Measurements from ENCODE around the gene TCTN1. TPM values are rescaled to one million over a fixed set of nuclear protein-coding genes. Genes with fewer than 3 reads are reported as not detected.

TCTN1 gene
- total and polyA plus RNA-seq, 2 of the 13 experiments (the other 11 are each of a cell fraction or from before 2014, with no cell fraction given) = 13.6 to 16.0 TPM

DNA sequence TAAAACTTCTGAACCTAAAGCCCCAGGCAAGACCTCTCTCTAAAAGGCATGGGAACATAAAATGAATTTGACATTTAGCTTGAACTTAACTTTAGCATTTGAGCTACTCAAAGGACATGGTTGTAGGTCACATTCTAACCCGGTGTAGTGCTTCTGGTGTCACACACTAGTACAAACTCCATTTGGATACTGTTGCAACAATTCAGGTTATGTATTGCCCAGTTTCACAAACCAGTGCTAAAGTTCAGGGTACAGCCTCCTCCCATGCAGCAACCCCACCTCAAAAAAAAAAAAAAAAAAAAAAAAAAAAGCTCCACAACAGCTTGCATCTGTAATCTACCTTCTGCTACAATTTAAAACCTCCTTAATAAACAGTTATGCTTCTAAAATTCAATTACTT is 38.6 kb upstream of the TCTN1 start (continued):
- no peak for TF ChIP-seq CHCHD3 (CRISPR knock-in tag; IDR thresholded peaks at IDR 0.05)
- TF ChIP-seq, protein P1, sequence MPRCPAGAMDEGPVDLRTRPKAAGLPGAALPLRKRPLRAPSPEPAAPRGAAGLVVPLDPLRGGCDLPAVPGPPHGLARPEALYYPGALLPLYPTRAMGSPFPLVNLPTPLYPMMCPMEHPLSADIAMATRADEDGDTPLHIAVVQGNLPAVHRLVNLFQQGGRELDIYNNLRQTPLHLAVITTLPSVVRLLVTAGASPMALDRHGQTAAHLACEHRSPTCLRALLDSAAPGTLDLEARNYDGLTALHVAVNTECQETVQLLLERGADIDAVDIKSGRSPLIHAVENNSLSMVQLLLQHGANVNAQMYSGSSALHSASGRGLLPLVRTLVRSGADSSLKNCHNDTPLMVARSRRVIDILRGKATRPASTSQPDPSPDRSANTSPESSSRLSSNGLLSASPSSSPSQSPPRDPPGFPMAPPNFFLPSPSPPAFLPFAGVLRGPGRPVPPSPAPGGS (CRISPR knock-in tag; IDR thresholded peaks at IDR 0.05) = no peak
- no peak for TF ChIP-seq ZNF782 (CRISPR knock-in tag; IDR thresholded peaks at IDR 0.05; ENCODE audit: borderline replicate concordance)
- peak; percentile 83 for TF ChIP-seq SOX5 (CRISPR knock-in tag; IDR thresholded peaks at IDR 0.05; ENCODE audit: borderline replicate concordance)
- TF ChIP-seq, protein P2, sequence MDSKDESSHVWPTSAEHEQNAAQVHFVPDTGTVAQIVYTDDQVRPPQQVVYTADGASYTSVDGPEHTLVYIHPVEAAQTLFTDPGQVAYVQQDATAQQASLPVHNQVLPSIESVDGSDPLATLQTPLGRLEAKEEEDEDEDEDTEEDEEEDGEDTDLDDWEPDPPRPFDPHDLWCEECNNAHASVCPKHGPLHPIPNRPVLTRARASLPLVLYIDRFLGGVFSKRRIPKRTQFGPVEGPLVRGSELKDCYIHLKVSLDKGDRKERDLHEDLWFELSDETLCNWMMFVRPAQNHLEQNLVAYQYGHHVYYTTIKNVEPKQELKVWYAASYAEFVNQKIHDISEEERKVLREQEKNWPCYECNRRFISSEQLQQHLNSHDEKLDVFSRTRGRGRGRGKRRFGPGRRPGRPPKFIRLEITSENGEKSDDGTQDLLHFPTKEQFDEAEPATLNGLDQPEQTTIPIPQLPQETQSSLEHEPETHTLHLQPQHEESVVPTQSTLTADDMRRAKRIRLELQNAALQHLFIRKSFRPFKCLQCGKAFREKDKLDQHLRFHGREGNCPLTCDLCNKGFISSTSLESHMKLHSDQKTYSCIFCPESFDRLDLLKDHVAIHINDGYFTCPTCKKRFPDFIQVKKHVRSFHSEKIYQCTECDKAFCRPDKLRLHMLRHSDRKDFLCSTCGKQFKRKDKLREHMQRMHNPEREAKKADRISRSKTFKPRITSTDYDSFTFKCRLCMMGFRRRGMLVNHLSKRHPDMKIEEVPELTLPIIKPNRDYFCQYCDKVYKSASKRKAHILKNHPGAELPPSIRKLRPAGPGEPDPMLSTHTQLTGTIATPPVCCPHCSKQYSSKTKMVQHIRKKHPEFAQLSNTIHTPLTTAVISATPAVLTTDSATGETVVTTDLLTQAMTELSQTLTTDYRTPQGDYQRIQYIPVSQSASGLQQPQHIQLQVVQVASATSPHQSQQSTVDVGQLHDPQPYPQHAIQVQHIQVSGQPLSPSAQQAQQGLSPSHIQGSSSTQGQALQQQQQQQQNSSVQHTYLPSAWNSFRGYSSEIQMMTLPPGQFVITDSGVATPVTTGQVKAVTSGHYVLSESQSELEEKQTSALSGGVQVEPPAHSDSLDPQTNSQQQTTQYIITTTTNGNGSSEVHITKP (CRISPR knock-in tag; IDR thresholded peaks at IDR 0.05; ENCODE audit: low read depth) = no peak
- peak; percentile 34; the same call in 1 of the 2 replicates for TF ChIP-seq CCDC6 (CRISPR knock-in tag; IDR thresholded peaks at IDR 0.05)
- TF ChIP-seq ZNF777 (CRISPR knock-in tag; IDR thresholded peaks at IDR 0.05) = no peak
- TF ChIP-seq, protein P3, sequence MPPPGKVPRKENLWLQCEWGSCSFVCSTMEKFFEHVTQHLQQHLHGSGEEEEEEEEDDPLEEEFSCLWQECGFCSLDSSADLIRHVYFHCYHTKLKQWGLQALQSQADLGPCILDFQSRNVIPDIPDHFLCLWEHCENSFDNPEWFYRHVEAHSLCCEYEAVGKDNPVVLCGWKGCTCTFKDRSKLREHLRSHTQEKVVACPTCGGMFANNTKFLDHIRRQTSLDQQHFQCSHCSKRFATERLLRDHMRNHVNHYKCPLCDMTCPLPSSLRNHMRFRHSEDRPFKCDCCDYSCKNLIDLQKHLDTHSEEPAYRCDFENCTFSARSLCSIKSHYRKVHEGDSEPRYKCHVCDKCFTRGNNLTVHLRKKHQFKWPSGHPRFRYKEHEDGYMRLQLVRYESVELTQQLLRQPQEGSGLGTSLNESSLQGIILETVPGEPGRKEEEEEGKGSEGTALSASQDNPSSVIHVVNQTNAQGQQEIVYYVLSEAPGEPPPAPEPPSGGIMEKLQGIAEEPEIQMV (CRISPR knock-in tag; IDR thresholded peaks at IDR 0.05; ENCODE audit: low read depth) = no peak
- peak; percentile 91 for TF ChIP-seq PPARG (CRISPR knock-in tag; conservative IDR thresholded peaks at IDR 0.05)
- no peak for TF ChIP-seq ZNF10 (CRISPR knock-in tag; IDR thresholded peaks at IDR 0.05; ENCODE audit: borderline replicate concordance, low read depth)
- TF ChIP-seq ZNF329 (CRISPR knock-in tag; IDR thresholded peaks at IDR 0.05; ENCODE audit: low read depth) = no peak
- TF ChIP-seq RXRB (CRISPR knock-in tag; IDR thresholded peaks at IDR 0.05; ENCODE audit: borderline replicate concordance) = peak; percentile 95
- TF ChIP-seq, protein P4, sequence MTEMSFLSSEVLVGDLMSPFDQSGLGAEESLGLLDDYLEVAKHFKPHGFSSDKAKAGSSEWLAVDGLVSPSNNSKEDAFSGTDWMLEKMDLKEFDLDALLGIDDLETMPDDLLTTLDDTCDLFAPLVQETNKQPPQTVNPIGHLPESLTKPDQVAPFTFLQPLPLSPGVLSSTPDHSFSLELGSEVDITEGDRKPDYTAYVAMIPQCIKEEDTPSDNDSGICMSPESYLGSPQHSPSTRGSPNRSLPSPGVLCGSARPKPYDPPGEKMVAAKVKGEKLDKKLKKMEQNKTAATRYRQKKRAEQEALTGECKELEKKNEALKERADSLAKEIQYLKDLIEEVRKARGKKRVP (CRISPR knock-in tag; IDR thresholded peaks at IDR 0.05) = peak in 1 of 2 experiments; percentile 77; a peak in 2 of 4 replicates
- TF ChIP-seq MXI1 (IDR thresholded peaks at IDR 0.05; ENCODE audit: borderline replicate concordance, low read depth, low read length) = peak; percentile 34; the same call in 1 of the 3 replicates
- TF ChIP-seq, protein P5, sequence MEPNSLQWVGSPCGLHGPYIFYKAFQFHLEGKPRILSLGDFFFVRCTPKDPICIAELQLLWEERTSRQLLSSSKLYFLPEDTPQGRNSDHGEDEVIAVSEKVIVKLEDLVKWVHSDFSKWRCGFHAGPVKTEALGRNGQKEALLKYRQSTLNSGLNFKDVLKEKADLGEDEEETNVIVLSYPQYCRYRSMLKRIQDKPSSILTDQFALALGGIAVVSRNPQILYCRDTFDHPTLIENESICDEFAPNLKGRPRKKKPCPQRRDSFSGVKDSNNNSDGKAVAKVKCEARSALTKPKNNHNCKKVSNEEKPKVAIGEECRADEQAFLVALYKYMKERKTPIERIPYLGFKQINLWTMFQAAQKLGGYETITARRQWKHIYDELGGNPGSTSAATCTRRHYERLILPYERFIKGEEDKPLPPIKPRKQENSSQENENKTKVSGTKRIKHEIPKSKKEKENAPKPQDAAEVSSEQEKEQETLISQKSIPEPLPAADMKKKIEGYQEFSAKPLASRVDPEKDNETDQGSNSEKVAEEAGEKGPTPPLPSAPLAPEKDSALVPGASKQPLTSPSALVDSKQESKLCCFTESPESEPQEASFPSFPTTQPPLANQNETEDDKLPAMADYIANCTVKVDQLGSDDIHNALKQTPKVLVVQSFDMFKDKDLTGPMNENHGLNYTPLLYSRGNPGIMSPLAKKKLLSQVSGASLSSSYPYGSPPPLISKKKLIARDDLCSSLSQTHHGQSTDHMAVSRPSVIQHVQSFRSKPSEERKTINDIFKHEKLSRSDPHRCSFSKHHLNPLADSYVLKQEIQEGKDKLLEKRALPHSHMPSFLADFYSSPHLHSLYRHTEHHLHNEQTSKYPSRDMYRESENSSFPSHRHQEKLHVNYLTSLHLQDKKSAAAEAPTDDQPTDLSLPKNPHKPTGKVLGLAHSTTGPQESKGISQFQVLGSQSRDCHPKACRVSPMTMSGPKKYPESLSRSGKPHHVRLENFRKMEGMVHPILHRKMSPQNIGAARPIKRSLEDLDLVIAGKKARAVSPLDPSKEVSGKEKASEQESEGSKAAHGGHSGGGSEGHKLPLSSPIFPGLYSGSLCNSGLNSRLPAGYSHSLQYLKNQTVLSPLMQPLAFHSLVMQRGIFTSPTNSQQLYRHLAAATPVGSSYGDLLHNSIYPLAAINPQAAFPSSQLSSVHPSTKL (CRISPR knock-in tag; IDR thresholded peaks at IDR 0.05) = peak; percentile 94
- TF ChIP-seq ZNF274 (CRISPR knock-in tag; IDR thresholded peaks at IDR 0.05) = no peak
- TF ChIP-seq NCOR1 (IDR thresholded peaks at IDR 0.05; ENCODE audit: borderline replicate concordance, low read length) = peak; percentile 100
